T-helper 2 cell treated with Interferon-gamma antibody and Interleukin-4, amounts not matched to agents 5 μg/mL and 100 μg/mL, for 36 hours (primary cell): ENCODE data around the gene UBE2O.

Experiments used
- DNase-seq: peaks from one replicate; pipeline ENCODE4 v3.0.0; 2021; ENCODE audit warnings: low spot score
- H3K27ac Mint-ChIP-seq: one replicate; pipeline ENCODE4 v1.8.0; 2021; ENCODE audit warnings: mild to moderate bottlenecking, mixed read lengths
- H3K27me3 Mint-ChIP-seq: one replicate; pipeline ENCODE4 v1.8.0; 2021; ENCODE audit warnings: low read depth, mixed read lengths
- H3K36me3 Mint-ChIP-seq: one replicate; pipeline ENCODE4 v1.8.0; 2021; ENCODE audit warnings: low read depth, mixed read lengths
- H3K4me1 Mint-ChIP-seq: one replicate; pipeline ENCODE4 v1.8.0; 2021; ENCODE audit warnings: low read depth, mixed read lengths
- H3K4me3 Mint-ChIP-seq: one replicate; pipeline ENCODE4 v1.8.0; 2022; ENCODE audit warnings: mild to moderate bottlenecking, moderate library complexity, mixed read lengths
- H3K9me3 Mint-ChIP-seq: one replicate; pipeline ENCODE4 v1.8.0; 2021; ENCODE audit warnings: mixed read lengths

UBE2O gene

GRCh38 chr17:76452660-76453430 is at the start of gene UBE2O:
TSS of gene UBE2O (minus strand) at chr17:76453152. CDS start at chr17:76453141, 11 bp downstream.
- peak; percentile 92 for DNase-seq
- peaks cover 37% of the 10 kb centered on the region for H3K4me1 Mint-ChIP-seq
- peak within 1 kb of the TSS; percentile 92 for H3K4me3 Mint-ChIP-seq

GRCh38 chr17:76501827-76502307 is 48.9 kb upstream of the UBE2O start:
- Mint-ChIP-seq H3K4me3 (peak overlapping the region; percentile 84), H3K9me3 (no peaks in the 10 kb centered on the region), H3K27me3 (no peaks in the 10 kb centered on the region), H3K27ac (peak overlapping the region; percentile 94), H3K4me1 (peaks cover 30% of the 10 kb centered on the region), H3K36me3 (peaks cover 3% of the 10 kb centered on the region)
- DNase-seq, result no peak

More at GRCh38 chr17:76452660-76453430, at the start of gene UBE2O:
- Mint-ChIP-seq H3K27ac (peak within 1 kb of the TSS; percentile 83), H3K36me3 (peaks cover 3% of the 10 kb centered on the region), H3K27me3 (peaks cover 7% of the 10 kb centered on the region), H3K9me3 (no peaks in the 10 kb centered on the region)

DNA sequence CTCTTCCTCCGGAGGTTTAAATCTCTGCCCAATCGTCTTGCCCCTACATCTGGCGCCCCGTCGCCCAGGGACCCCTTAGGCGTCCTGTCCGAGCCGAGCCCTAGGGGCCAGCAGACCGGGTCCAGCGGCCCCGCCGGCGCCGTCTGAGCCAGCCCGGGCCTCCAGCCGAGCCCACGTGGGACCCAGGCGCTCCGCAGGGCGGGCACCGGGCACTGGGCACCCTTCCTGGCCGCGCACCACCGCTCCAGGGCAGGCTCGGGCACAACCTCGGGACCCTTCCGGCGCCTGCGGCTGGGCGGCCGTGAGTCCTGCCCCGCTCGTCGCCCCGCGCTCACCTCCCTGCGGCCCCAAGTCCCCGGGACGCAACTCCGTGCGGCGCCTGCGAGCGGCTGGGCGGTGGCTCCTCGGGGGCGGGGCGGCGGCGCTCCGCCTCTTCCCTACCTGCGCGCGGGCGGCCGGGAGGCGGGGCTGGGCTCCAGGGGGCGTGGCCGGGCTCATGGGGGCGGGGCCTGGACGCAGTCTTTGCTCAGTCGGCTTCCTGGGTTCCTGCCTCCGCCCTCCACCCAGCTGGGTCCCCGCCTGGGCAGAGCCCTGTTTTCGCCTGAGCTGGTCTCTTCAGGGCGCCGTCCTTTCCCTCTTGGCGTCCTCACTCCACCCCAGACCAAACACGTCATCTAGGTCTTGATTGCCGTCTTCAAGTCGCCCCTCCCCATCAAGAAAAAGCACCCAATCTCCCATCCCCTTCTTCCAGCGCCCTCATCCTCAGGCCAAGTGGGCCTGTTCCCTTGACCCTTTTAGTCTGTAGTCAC is 48.3 kb upstream of the UBE2O start, which contains the start of gene RHBDF2:
RHBDF2 (minus strand) TSS at position 406 of the 809 bp plus-strand sequence. CDS start 19,899 bp downstream, outside the sequence.
- Mint-ChIP-seq H3K27me3 (no peaks in the 10 kb centered on the region), H3K4me3 (peak within 1 kb of the TSS; percentile 87), H3K36me3 (peaks cover 3% of the 10 kb centered on the region), H3K27ac (peak within 1 kb of the TSS; percentile 94), H3K9me3 (no peaks in the 10 kb centered on the region), H3K4me1 (peaks cover 25% of the 10 kb centered on the region)
- peak; percentile 92 for DNase-seq

- DNase-seq, result no peak
- no peaks in the 10 kb centered on the region for H3K27me3 Mint-ChIP-seq
- no peak overlapping the region for H3K27ac Mint-ChIP-seq
- H3K4me1 Mint-ChIP-seq, result peaks cover 22% of the 10 kb centered on the region
- peak overlapping the region; percentile 87 for H3K4me3 Mint-ChIP-seq
- H3K36me3 Mint-ChIP-seq, result peaks cover 3% of the 10 kb centered on the region
- no peaks in the 10 kb centered on the region for H3K9me3 Mint-ChIP-seq
Observed at GRCh38 chr17:76500747-76501017, 47.7 kb upstream of the UBE2O start.

DNA sequence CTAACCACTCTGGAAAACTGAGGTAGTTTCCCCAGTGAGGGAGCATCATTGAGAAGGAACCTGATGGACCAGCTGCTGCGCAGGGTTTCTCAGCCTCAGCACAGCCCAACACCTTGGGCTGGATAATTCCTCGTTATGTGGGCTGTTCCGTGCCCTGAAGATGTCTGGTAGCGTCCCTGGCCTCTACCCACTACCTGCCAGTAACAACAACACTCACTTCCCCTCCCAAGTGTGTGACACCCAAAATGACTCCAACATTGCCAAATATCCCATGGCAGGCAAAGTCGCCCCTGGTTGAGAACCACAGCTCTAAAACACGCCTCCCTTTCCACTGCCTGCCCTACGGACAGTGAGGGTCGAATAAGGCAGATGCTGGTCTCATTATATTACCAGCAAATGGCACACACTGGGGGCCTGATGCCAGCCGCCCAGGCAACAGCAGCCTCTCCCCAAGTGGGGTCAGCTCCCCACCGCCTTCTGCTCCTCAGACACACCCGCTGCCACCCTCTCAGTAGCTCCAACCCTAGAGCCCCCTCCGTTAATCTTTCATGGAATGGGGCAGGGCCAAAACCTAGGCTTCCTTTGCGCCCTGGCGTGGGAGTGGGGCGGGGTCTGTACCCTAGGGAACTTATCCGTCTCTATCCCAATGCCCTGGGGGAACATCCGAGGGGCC is 47.3 kb upstream of the UBE2O start:
- H3K36me3 Mint-ChIP-seq, result peaks cover 3% of the 10 kb centered on the region
- H3K4me3 Mint-ChIP-seq, result peak overlapping the region; percentile 87
- H3K27ac Mint-ChIP-seq, result no peak overlapping the region
- H3K9me3 Mint-ChIP-seq, result no peaks in the 10 kb centered on the region
- no peaks in the 10 kb centered on the region for H3K27me3 Mint-ChIP-seq
- H3K4me1 Mint-ChIP-seq, result peaks cover 22% of the 10 kb centered on the region
- DNase-seq, result no peak

DNA sequence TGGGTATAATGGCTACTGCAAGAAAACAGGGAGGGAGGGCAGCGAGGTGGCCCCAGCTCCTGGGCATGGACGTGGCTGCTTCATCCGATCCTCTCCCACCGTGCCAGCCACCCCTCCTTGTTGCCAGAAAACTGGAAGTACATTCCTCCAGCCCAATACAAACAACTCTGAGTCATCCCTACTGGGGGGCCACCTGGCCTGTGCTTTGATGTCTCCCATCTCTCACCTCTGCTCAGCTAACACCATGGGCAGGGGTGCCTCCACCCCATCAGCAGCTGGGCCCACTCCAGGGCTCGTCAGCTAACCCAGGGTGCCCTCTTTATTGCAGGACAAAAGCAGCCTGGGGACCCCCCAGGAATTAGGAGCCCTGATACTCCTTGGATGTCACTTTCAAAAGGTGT is 46.3 kb upstream of the UBE2O start:
- Mint-ChIP-seq H3K9me3 (no peaks in the 10 kb centered on the region), H3K27ac (no peak overlapping the region), H3K36me3 (peaks cover 3% of the 10 kb centered on the region), H3K4me3 (peak overlapping the region; percentile 87), H3K4me1 (peaks cover 22% of the 10 kb centered on the region), H3K27me3 (no peaks in the 10 kb centered on the region)
- DNase-seq, result no peak

- H3K4me3 Mint-ChIP-seq, result peak overlapping the region; percentile 32
- H3K27ac Mint-ChIP-seq, result peak overlapping the region; percentile 68
- peaks cover 3% of the 10 kb centered on the region for H3K36me3 Mint-ChIP-seq
- peaks cover 23% of the 10 kb centered on the region for H3K4me1 Mint-ChIP-seq
- DNase-seq, result no peak
- H3K27me3 Mint-ChIP-seq, result no peaks in the 10 kb centered on the region
- H3K9me3 Mint-ChIP-seq, result no peaks in the 10 kb centered on the region
Observed at GRCh38 chr17:76498876-76499251, 45.9 kb upstream of the UBE2O start.

- Mint-ChIP-seq H3K36me3 (peaks cover 3% of the 10 kb centered on the region), H3K27me3 (no peaks in the 10 kb centered on the region), H3K4me3 (peak overlapping the region; percentile 15), H3K4me1 (peaks cover 29% of the 10 kb centered on the region), H3K9me3 (no peaks in the 10 kb centered on the region), H3K27ac (peak overlapping the region; percentile 68)
- DNase-seq, result no peak
Observed at GRCh38 chr17:76497979-76498875, 45.3 kb upstream of the UBE2O start.

- Mint-ChIP-seq H3K9me3 (no peaks in the 10 kb centered on the region), H3K4me1 (peaks cover 34% of the 10 kb centered on the region), H3K36me3 (peaks cover 6% of the 10 kb centered on the region), H3K27ac (no peak overlapping the region), H3K4me3 (no peak overlapping the region), H3K27me3 (no peaks in the 10 kb centered on the region)
- no peak for DNase-seq
Observed at GRCh38 chr17:76497699-76497978, 44.7 kb upstream of the UBE2O start.

- Mint-ChIP-seq H3K36me3 (peaks cover 6% of the 10 kb centered on the region), H3K27ac (no peak overlapping the region), H3K27me3 (no peaks in the 10 kb centered on the region), H3K9me3 (no peaks in the 10 kb centered on the region), H3K4me3 (no peak overlapping the region), H3K4me1 (peaks cover 35% of the 10 kb centered on the region)
- DNase-seq, result no peak
Observed at GRCh38 chr17:76496464-76496863, 43.5 kb upstream of the UBE2O start.

- no peak overlapping the region for H3K4me3 Mint-ChIP-seq
- no peak for DNase-seq
- no peaks in the 10 kb centered on the region for H3K9me3 Mint-ChIP-seq
- peaks cover 6% of the 10 kb centered on the region for H3K36me3 Mint-ChIP-seq
- no peaks in the 10 kb centered on the region for H3K27me3 Mint-ChIP-seq
- no peak overlapping the region for H3K27ac Mint-ChIP-seq
- peaks cover 34% of the 10 kb centered on the region for H3K4me1 Mint-ChIP-seq
Observed at GRCh38 chr17:76495663-76496400, 42.9 kb upstream of the UBE2O start.

GRCh38 chr17:76493505-76494167 is 40.7 kb upstream of the UBE2O start:
- H3K4me3 Mint-ChIP-seq, result peak overlapping the region; percentile 93
- peaks cover 29% of the 10 kb centered on the region for H3K4me1 Mint-ChIP-seq
- peak overlapping the region; percentile 95 for H3K27ac Mint-ChIP-seq
- DNase-seq, result no peak
- H3K36me3 Mint-ChIP-seq, result peaks cover 4% of the 10 kb centered on the region
- no peaks in the 10 kb centered on the region for H3K27me3 Mint-ChIP-seq
- H3K9me3 Mint-ChIP-seq, result no peaks in the 10 kb centered on the region
